Mucosa of rectum (tissue), 2 donors: ENCODE results near the gene MAMDC4.
"Not testable (repeated sequence)": the region's sequence is repeated elsewhere in the genome, so short reads cannot be mapped to it uniquely, and the experiment has no call there.

ENCODE experiments used
- H3K27ac ChIP-seq, 2 donors: one replicate each; pipeline ENCODE4 v1.7.0; 2013; ENCODE audit warnings: inconsistent platforms in 2 of 2, low read depth in 2 of 2, low read length in 2 of 2
- H3K27me3 ChIP-seq, 2 donors: one replicate each; pipeline ENCODE4 v1.7.0; 2013; ENCODE audit warnings: low read length in 2 of 2; ENCODE audit not compliant: control insufficient read depth in 2 of 2, insufficient read depth in 2 of 2
- H3K36me3 ChIP-seq, 2 donors: one replicate each; pipeline ENCODE4 v1.7.0; 2013; ENCODE audit warnings: low read length in 2 of 2; ENCODE audit not compliant: control insufficient read depth in 2 of 2, insufficient read depth in 2 of 2
- H3K4me1 ChIP-seq, 2 donors: one replicate each; pipeline ENCODE4 v1.7.0; 2013; ENCODE audit warnings: low read length in 2 of 2, mild to moderate bottlenecking in 1 of 2; ENCODE audit not compliant: control insufficient read depth in 2 of 2, insufficient read depth in 2 of 2
- H3K4me3 ChIP-seq, 2 donors: one replicate each; pipeline ENCODE4 v1.7.0; 2013; ENCODE audit warnings: low read length in 2 of 2
- H3K9ac ChIP-seq, 2 donors: one replicate each; pipeline ENCODE4 v1.7.0; 2013; ENCODE audit warnings: low read length in 2 of 2, low read depth in 1 of 2, mild to moderate bottlenecking in 1 of 2
- H3K9me3 ChIP-seq, 2 donors: one replicate each; pipeline ENCODE4 v1.7.0; 2013; ENCODE audit warnings: low read length in 2 of 2; ENCODE audit not compliant: control insufficient read depth in 2 of 2
- donor health status: healthy.
- donor health status: Normal muscosa, but diverticular disease.

The MAMDC4 gene

GRCh38 chr9:136831720-136832104 lies 20.4 kb upstream of the MAMDC4 start:
- H3K36me3 ChIP-seq = peaks cover 40 to 51% of the 10 kb centered on the region in 2 donors
- H3K27ac ChIP-seq = no peak overlapping the region

GRCh38 chr9:136832581-136832980 lies 19.6 kb upstream of the MAMDC4 start:
- Histone ChIP-seq H3K9ac (no peak overlapping the region), H3K9me3 (no peaks in the 10 kb centered on the region), H3K36me3 (peaks cover 34 to 47% of the 10 kb centered on the region in 2 donors), H3K27me3 (no peaks in the 10 kb centered on the region), H3K4me1 (no peaks in the 10 kb centered on the region), H3K27ac (no peak overlapping the region), H3K4me3 (no peak overlapping the region)

More at GRCh38 chr9:136831720-136832104, 20.4 kb upstream of the MAMDC4 start:
- Histone ChIP-seq H3K4me1 (no peaks in the 10 kb centered on the region), H3K27me3 (no peaks in the 10 kb centered on the region), H3K4me3 (no peak overlapping the region), H3K9me3 (no peaks in the 10 kb centered on the region), H3K9ac (no peak overlapping the region)

GRCh38 chr9:136833381-136834048 lies 18.6 kb upstream of the MAMDC4 start:
- H3K36me3 ChIP-seq = peaks cover 34 to 44% of the 10 kb centered on the region in 2 donors
- not testable (repeated sequence) for H3K4me1 ChIP-seq, H3K27ac ChIP-seq, H3K27me3 ChIP-seq, H3K9me3 ChIP-seq, H3K4me3 ChIP-seq, H3K9ac ChIP-seq

- H3K9me3 ChIP-seq = no peaks in the 10 kb centered on the region
- H3K27me3 ChIP-seq = no peaks in the 10 kb centered on the region
- H3K9ac ChIP-seq = no peak overlapping the region
- no peak overlapping the region for H3K4me3 ChIP-seq
- peaks cover 29 to 30% of the 10 kb centered on the region in 2 donors for H3K36me3 ChIP-seq
- no peak overlapping the region for H3K27ac ChIP-seq
- peaks cover 6% of the 10 kb centered on the region in 2 donors for H3K4me1 ChIP-seq
Measured at GRCh38 chr9:136835162-136835931, 16.8 kb upstream of the MAMDC4 start.

GRCh38 chr9:136835932-136836904 lies 15.9 kb upstream of the MAMDC4 start:
- Histone ChIP-seq H3K9me3 (no peaks in the 10 kb centered on the region), H3K4me1 (peaks cover 14 to 15% of the 10 kb centered on the region in 2 donors), H3K27me3 (no peaks in the 10 kb centered on the region), H3K27ac (no peak overlapping the region), H3K4me3 (no peak overlapping the region), H3K9ac (no peak overlapping the region), H3K36me3 (peaks cover 21 to 22% of the 10 kb centered on the region in 2 donors)

- Histone ChIP-seq H3K27ac (no peak overlapping the region), H3K9me3 (no peaks in the 10 kb centered on the region), H3K9ac (no peak overlapping the region), H3K36me3 (peaks cover 11% of the 10 kb centered on the region in 2 donors), H3K4me3 (no peak overlapping the region), H3K27me3 (no peaks in the 10 kb centered on the region), H3K4me1 (peaks cover 24 to 25% of the 10 kb centered on the region in 2 donors)
Measured at GRCh38 chr9:136837146-136837855, 14.8 kb upstream of the MAMDC4 start.

- peaks cover 6 to 10% of the 10 kb centered on the region in 2 donors for H3K36me3 ChIP-seq
- not testable (repeated sequence) for H3K9me3 ChIP-seq, H3K27ac ChIP-seq, H3K4me3 ChIP-seq, H3K27me3 ChIP-seq, H3K9ac ChIP-seq
- peaks cover 25 to 28% of the 10 kb centered on the region in 2 donors for H3K4me1 ChIP-seq
Measured at GRCh38 chr9:136837856-136838277, 14.3 kb upstream of the MAMDC4 start.

- Histone ChIP-seq H3K9ac (no peak overlapping the region), H3K27me3 (no peaks in the 10 kb centered on the region), H3K27ac (no peak overlapping the region), H3K9me3 (no peaks in the 10 kb centered on the region), H3K4me1 (peaks cover 31 to 34% of the 10 kb centered on the region in 2 donors), H3K36me3 (peaks cover 6 to 10% of the 10 kb centered on the region in 2 donors), H3K4me3 (no peak overlapping the region)
Measured at GRCh38 chr9:136838314-136839228, 13.6 kb upstream of the MAMDC4 start.
